ENCODE data around the gene ZNRF3.

GRCh38 chr22:28864878-28865596 is 18.3 kb upstream of the ZNRF3 start:
- TF ChIP-seq CTCF (IDR thresholded peaks at IDR 0.05) = no peak
- no peak for TF ChIP-seq POLR2A (IDR thresholded peaks at IDR 0.05; ENCODE audit: low read depth)
